Measurements from ENCODE around the gene PPTC7.
"Not testable (repeated sequence)": the region's sequence is repeated elsewhere in the genome, so short reads cannot be mapped to it uniquely, and the experiment has no call there.

PPTC7 gene

DNA sequence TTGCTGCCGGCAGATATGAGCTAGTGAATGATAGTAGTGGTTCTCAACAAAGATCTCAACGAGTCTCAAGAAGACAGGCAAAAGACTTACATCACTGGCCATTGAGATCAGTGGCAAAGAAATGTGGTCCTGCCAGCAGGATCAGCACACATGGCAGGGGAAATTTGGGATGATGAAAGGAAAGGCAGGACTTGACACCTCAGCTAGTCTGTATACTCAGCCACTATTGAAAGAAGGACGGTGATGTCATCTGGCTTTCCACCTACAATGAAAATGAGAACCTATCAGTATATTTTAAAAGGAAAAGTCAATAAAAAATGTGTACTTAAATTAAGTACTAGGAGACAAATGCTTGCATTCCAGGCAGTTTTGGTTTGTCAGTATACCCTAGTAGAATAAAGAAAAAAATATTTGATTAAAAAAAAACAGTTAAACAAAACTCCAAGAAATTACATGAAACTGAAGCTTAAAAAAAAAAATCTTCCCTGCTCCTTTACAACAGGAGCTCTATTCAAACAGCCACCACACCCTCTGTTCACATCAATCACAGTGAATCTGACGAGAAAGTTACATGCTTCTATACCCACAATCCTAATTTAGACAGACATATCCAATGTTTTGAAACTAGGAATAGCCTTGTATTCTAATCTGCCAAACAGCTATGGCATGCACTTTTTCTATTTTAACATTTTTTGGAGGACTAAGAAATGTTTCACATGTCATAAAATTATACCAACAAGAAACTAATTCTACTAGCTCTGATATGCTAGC is 46.1 kb downstream of the PPTC7 start:
- no peak for DNase-seq (ENCODE audit: low spot score)

DNA sequence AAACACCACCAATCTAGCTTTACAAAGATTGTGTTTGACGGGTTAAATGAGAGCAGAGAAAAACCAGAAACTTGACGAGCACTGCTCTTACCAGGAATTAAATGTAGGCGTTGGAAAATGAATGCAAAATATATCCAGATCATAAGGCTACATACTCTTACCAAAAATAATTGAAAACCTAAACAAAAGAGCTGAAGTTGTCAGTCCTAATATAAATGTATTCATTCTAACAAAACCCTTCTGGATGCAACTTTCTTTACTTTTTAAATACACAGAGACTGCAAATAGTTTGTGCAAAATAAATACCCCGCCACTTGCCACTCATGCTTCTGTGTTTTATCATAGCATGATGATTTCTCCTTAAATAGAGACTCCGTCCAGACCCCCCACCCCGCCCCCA is 48.3 kb downstream of the PPTC7 start:
- no peak for DNase-seq (ENCODE audit: low spot score)

DNA sequence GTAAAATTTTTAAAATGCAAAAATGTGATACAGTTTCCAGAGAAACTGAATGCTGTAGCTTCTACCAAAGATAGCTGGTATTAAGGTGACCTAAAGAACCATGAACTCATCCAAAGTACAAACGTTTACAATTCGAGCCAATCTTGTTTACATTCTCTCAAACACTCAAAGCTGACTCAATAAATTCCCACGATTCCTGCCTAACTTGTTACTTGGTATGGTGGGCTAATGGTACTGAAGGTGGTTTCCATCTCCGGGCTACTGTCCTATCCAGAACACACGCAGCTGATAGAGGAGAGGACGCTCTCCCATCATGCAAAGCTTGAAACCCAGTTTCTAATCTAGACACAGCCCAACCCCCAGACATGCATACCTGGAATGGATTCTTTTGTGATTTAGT is 49.5 kb downstream of the PPTC7 start:
- DNase-seq (ENCODE audit: low spot score): no peak

DNA sequence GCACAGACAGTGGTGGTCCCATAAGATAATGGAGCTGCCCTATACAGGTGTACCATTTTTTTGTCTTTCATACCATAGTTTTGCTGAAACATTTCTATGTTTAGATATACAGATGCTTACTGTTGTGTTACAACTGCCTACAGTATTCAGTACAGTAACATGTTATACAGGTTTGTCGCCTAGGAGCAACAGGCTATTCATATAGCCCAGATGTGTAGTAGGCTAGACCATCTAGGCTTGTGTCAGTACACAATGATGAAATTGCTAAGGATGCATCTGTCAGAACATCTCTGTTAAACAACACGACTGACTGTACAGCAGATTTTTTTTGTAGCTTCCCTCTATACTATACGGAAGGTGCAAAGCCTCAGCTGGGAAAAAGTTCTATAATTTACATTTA is 50.5 kb downstream of the PPTC7 start:
- no peak for DNase-seq (ENCODE audit: low spot score)

DNA sequence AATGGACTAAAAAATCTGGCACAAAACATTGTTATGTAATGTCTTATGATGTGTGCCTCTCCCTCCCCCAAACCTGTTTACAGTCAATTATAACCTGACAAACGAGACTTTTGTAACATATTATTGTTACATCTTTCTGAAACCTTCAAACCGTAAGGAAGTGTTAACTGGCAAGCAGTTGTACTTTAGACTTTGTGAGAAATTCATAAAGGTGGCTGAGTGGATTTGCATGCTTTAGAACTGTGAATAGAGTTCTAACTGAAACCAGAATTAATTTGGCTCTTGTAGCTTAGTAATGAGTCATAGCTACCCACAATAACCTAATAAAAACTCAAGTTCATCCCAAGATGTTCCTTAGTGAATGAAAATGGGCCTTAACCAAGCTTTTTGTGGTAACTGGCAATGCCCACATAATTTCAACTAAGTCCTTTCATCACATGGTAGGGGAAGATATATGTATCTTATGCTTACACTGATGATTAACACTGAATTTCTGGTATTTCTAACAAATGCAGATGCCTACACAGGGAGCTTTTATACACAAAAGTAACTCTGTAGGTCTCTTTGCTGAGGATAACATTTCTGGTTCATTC is 51.3 kb downstream of the PPTC7 start:
- no peak for DNase-seq (ENCODE audit: low spot score)

DNA sequence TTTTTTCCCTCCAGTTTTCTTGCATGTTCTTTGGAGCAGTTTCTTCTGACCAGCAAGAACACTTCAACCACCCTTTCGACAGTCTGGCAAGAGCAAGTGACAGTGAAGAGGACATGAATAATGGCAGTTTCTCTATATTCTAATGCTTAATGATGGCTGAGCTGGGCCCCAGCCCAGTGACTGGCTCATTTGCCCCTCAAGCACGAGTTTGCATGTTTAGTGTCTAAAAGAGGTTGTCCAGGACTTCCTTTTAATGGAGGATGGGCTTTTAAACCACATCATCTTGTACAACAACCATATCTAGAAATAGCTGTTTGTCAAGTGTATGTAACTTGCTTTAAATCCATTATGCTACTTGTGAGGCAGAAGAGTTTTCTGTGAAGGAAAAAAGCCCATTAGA is 52.6 kb downstream of the PPTC7 start:
- no peak for DNase-seq (ENCODE audit: low spot score)

DNA sequence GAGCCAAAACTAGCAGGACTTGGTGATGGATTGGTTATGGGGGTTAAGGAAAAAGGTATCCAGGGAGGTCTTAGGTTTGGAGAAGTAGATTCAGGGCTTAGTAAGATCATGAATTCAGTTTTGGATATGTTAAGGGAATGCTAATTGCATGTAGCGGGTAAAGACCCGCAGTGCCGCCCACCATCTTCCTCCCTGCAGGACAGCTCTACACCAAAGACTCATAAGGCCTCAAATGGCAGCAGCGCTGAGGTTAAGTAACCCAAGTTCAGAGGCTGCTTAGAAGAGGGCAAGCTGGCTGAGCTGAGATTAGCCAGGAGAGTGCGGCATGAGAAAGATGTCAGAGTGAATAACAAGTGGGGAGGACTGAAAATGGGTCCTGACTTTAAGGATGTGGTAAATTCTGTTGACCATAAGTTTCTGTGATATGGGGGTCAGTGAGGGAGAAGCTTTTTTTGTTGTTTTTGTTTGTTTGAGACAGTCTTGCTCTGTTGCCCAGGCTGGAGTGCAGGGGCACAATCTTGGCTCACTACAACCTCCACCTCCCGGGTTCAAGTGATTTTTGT is 54.8 kb downstream of the PPTC7 start:
- no peak for DNase-seq (ENCODE audit: low spot score)

DNA sequence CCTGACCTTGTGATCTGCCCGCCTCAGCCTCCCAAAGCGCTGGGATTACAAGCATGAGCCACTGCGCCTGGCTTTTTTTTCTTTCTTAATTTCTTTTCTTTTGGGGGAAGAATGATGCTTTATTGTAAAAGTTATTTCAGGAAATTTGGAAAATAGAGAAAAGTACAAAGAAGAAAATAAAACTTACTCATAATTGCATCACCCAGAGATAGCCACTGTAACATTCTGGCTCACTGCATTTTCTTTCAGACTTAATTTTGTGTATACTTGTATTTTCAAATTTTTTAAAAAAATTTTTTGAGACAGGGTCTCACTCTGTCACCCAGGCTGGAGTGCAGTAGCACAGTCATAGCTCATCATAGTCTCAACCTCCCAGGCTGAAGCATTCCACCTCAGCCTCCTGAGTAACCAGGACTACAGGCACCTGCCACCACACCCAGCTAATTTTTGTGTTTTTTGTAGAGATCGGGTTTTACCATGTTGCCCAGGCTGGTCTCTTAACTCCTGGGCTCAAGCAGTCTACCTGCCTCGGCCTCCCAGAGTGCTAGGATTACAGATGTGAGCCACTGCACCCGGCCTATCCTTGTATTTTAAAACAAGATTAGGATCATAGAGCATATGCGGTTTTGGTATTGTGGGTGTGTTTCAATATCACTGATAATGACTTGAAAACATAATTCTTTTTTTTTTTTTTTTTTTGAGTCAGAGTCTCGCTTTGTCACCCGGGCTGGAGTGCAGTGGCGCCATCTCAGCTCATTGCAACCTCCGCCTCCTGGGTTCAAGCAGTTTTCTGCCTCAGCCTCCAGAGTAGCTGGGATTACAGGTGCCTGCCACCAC is 62.0 kb downstream of the PPTC7 start:
- DNase-seq (ENCODE audit: low spot score): not testable (repeated sequence)

DNA sequence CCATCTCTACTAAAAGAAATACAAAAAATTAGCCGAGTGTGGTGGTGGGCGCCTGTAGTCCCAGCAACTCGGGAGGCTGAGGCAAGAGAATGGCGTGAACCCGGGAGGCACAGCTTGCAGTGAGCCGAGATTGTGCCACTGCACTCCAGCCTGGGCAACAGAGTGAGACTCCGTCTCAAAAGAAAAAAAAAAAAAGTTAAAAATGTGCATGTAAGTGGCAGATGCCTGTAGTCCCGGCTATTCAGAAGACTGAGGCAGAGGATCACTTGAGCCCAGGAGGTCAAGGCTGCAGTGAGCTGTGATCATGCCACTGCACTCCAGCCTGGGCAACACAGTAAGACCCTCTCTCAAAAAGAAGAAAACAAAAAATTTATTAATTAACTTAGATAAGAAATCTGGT is 65.1 kb downstream of the PPTC7 start:
- DNase-seq (ENCODE audit: low spot score): not testable (repeated sequence)

DNA sequence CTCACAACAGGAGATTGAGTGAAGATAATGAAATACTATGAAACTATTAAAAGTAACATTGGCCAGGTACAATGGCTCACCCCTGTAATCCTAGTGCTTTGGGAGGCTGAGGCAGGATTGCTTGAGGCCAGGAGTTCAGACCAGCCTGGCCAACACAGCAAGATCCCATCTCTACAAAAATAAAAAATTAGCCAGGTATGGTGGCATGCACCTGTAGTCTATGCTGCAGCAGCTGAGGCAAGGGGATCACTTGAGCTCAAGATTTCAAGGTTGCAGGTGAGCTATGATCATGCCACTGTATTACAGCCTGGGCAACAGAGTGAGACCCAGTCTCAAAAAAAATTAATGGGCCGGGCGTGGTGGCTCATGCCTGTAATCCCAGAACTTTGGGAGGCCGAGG is 66.1 kb downstream of the PPTC7 start:
- no peak for DNase-seq (ENCODE audit: low spot score)

DNA sequence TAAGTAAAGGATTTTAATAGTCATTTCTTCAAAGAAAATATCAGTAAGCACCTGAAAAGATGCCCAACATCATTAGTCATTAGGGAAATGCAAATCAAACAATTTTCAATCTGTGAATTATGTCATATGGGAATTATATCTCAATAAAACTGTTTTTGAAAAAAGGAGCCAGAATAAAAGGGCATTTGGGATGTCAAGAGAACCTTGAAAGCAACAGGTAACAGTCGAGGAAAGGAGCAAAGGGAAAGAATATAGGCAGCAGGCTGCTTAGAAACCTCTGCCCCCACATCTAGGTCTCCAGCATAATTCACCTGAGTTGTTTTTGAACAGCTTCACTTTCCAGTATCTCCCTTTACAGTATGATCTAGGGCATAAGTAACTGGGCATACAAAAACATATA is 68.8 kb downstream of the PPTC7 start:
- DNase-seq (ENCODE audit: low spot score): no peak

DNA sequence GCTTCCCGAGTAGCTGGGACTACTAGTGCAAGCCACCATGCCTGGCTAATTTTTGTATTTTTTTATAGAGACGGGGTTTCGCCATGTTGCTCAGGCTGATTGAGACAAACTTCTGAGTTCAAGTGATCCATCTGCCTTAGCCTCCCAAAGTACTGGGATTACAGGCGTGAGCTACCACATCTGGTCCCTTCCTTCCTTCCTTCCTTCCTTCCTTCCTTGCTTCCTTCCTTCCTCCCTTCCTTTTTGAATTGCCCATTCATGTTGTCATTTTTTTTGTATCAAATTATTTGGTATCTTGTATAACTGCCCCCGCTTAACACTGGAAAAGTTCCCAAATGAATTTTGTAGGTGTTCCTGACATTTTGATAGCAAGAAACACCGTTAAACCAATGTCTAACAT is 69.3 kb downstream of the PPTC7 start:
- DNase-seq (ENCODE audit: low spot score): no peak

DNA sequence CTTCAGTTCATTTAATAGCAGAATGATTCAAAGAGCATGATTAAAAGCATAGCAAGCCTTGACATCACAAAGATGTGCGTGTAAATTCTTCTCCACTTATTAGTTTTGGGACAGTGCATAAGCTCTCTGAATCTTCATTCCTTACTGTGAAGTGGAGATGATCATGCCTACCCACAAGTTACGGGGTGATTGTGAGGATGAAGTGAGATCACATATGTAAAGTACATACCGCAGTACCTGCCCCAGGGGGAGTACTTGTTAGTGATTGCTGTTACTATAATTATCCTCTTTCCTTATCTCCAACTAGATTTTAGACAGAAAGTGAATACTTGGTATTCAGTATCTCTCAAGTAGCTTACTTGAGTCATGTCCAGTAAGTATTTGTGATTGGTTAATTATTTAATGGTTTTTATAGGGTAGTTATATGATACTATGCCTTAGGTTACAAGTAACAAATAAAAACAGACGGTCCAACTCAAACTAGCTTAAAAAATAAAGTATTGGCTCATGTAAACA is 75.0 kb downstream of the PPTC7 start:
- no peak for DNase-seq (ENCODE audit: low spot score)

DNA sequence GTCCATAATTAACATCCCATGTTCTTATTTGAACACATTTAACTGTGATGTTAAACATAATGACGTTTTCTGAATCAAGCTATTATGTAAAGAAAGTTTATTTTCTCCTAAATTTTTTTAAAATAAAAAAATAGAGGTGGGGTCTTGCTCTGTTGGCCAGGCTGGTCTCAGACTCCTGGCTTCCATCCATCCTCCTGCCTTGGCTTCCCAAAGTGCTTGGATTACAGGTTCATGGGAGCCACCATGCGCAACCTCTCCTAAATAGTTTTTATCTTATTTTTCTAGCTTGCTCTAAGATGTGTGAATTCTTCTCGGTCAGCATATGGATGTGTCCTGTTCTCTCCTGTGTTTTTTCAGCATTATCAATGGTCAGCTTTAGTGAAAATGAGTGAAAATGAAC is 77.8 kb downstream of the PPTC7 start:
- DNase-seq (ENCODE audit: low spot score): no peak

DNA sequence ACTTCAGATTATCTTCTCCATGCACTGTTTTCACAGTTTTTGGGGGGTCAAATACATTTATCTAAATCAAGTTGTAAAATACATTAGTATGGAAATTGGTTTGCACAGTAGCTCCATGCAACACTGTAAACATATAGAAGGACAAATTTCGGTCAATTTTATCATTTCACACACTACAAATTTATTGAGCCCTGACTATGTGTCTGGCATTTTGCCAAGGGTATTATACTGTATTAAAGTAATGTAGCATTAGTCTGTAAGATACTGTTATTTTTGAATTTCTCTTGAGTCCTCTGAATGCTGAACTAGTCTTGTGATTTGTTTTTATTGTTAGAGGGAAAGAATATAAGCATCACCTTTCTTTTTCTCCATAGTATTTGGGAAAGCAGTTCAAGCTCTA is 79.7 kb downstream of the PPTC7 start:
- DNase-seq (ENCODE audit: low spot score): no peak

DNA sequence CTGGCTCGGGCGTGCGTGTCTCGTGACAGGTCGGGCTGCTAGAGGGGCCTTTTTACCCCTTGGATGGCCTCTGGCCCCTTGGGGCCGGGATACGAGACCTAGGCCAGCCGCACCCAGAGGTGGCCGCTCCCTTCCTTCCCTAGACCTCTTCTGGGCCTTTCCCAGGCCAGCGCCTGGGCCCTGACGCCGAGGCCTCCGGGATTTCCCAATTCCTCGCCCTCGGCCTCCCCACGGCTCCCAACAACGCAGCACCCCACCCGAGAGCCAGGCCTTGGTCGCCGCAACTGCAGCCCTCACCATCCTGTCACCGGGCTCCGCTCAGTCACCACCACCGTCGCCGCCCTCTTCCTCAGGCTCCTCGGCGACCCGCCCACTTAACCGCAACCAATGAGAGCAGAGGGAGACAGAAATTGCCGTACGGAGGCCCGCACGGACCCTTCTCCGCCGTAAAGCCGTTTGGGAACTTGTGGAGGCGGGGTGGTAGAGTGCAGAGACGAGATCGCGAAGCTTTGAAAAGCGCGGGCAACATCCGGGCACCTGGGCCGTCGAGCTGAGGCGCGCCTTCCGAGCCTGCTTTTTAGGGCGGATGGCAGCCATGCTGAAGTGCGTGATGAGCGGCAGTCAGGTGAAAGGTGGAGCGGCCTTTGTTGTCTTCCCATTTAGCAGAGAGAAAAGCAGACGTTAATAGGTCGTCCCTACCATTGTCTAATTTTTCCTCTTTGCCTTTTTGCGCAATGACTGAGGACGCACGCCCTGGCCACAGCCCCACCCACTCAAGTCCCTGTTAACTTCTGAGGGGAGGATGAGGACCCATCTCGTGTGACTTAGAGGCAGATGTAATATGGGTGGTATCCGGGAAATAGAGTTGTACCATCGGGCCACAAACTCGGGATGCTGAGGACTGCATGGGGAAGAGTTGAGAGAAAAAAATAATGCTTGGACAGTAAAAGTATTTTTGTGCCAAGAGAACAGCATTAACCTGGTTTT is 81.1 kb downstream of the PPTC7 start, which contains the start of the genes RAD9B and VPS29:
TSS of gene RAD9B (plus strand) at position 580 of the 987 bp plus-strand sequence. CDS start at position 587, 7 bp downstream.
TSS of gene VPS29 (minus strand) at position 360 of the 987 bp plus-strand sequence. CDS start at position 300, 60 bp downstream.
- DNase-seq (ENCODE audit: low spot score): peak; percentile 89

DNA sequence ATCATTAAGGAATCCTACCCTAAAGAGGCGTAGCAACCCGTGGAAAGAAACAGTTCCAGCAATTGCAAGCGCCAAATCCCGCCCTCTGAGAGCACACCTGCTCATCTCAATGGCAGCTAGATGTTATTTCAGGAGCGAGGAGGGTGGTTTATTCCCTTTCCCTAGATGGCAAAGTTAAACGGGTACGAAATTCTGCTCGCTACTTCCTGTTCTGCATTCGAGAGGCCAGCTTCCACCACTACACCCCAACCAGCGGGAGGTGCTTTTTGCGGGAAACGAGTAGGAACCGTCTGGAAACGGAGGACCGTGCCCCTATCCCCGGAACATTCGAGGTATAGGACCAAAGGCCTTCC is 81.7 kb downstream of the PPTC7 start:
- no peak for DNase-seq (ENCODE audit: low spot score)

DNA sequence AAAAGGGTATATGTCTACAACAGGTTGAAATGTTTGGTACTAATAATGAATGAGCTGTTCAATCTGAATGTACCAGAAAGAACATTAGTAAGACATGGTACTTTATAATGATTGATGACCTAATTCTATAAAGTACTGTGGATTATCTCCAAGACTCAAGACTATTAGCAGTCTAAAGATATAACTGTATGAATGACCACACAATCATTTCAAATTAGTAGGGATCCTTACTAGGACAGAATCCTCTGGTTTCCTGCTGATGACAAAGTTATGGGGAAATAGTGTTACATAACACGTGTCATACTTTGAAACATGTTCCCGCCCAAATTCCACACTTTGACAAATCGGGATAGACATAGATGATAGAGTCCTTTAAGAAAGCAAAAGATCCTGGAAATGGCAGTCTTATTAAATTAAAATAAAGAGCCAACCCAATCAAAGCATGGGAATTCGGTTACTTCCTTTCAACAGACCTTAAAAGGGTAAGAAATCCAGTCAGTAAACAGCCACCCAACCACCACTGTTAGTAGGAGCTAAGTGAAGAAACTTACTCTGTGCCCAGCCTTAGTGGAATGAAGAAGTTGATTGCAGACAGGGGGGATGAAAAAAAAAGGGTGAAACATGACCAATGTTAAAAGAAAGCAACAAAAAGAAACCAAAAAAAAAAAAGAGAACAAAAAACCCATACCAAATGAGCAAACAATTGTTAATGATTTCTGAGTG is 84.0 kb downstream of the PPTC7 start:
- no peak for DNase-seq (ENCODE audit: low spot score)

Data from hematopoietic multipotent progenitor cell treated with erythropoietin and hydrocortisone succinate and interleukin-3 and kit ligand, for 17 days (in vitro differentiated cells).